CMK (cell line): Measurements from ENCODE around the gene OR7C1.
"Not testable (repeated sequence)": the region's sequence is repeated elsewhere in the genome, so short reads cannot be mapped to it uniquely, and the experiment has no call there.

ENCODE experiments used
- DNase-seq: peaks from one replicate; pipeline ENCODE4 v3.0.0-alpha.2; 2010; ENCODE audit warnings: low read depth

The OR7C1 gene

DNA sequence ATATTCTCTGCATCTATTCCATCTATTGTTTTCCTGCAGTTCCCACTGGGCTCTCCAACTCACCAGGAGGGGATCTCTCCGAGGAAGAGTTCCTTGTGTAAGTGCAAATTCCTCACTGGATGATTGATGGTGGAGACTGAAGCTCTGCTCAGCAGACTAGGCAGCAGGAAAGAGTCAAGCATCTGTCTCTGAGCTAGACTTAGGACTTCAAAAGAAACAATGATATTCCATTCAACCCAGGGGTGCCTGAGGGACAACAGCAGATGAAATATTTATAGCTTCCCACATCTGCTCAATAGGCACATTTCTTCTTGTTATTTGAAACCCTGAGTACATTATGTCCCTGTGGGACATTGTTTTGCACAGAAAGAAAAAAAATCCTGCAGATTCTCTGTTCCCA is at the start of gene OR7C1, which contains the start of gene OR7A5:
TSS of gene OR7C1 (minus strand) at position 175 of the 400 bp plus-strand sequence. CDS start 35,049 bp downstream, outside the sequence.
TSS of gene OR7A5 (minus strand) at position 175 of the 400 bp plus-strand sequence. CDS start 6,944 bp downstream, outside the sequence.
- DNase-seq, result no peak

GRCh38 chr19:14871619-14872230 is 36.7 kb upstream of the OR7C1 start:
- DNase-seq, result no peak

- DNase-seq, result no peak
Observed at GRCh38 chr19:14868497-14868896, 33.5 kb upstream of the OR7C1 start.

DNA sequence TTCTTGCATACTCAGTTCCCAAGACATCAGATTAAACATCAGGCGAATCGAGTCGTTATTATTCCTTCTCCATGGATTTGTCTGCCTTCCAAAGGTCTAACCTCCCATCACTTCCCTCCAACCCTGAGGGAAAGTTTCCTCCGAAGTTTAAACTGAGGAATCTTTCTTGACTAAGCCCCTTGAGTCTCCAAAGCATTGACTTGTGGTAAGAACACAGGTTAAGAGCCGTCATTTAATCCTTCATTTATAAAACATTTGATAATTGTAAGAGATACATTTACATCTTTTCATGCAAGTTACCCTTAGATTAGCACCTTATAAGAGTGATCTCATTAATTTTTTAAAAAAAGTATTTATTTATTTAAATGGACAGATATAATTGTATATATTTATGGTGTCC is 13.8 kb upstream of the OR7C1 start, which contains the start of gene OR7A10:
TSS of gene OR7A10 (minus strand) at position 101 of the 400 bp plus-strand sequence. CDS start 7,045 bp downstream, outside the sequence.
- no peak for DNase-seq

- DNase-seq, result no peak
Observed at GRCh38 chr19:14843578-14843977, 8.6 kb upstream of the OR7C1 start.

DNA sequence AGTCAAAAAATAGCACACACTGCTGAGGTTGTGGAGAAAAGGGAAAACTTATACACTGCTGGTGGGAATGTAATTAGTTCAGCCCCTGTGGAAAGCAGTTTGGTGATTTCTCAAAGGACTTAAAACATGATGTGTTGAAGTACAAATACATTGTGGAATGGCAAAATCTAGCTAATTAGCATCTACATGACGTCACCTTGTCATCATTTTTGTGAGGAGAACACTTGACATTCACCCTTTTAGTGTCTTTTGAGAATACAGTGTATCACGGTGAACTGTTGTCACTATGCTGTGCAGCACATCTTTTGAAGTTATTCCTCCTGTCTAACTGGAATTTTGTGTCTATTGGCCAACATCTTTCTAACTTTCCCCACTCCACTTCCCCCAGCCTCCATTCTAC is 8.2 kb upstream of the OR7C1 start:
- DNase-seq, result no peak

DNA sequence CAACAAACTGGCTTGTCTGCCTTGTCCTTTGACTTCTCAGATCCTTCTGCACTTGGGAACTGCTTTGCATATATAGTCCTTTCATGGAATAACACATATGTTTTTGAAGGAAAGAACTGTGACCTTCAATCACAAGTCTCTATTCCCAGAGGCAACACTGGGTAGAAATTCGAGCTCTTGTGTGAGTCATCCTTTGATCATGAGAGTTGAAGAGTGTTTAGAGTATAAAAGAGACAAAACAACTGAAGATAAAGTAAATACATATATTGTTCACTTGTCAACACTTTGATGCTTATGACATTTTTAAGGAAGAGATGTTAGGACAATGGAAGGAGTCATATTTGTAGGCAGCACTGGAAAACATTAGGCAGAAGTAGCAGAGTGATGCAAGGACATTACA is 5.2 kb upstream of the OR7C1 start:
- no peak for DNase-seq

DNA sequence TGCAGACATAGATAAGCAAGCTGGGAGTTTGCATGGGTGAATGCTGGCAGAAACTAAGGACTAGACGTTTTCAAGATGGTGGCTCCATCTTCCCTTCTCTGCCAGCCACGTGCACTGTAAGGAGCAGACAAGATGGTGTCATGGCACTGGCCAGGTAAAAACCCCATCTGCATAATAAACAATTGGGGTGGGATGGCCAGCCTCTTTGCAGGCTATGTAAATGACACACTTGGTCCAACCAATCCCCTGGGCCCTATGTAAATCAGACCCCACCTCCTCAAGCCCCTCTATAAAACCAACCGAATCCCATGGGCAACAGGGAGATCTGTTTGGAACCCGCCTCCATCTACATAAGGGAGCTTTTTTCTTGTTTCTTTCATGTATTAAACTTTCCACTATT is 2.4 kb upstream of the OR7C1 start:
- DNase-seq, result no peak

GRCh38 chr19:14830702-14831101 is 4.3 kb downstream of the OR7C1 start:
- DNase-seq, result no peak

DNA sequence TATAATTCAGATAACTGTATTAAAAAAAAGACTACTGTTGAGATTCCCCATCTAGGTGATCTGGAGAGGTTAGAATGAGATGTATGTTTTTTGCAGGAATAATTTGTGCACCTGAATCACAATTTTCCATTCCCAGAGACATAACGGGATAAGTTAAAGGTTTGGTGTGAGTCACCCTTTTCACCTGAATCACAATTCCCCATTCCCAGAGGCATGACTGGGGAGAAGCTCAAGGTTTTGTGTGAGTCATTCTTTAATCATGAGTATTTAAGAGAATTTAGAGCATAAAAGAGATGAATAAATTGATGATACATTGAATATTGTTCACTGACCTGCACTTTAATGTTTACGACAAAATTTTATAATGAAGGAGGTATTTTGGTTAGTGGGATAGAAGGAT is 9.0 kb downstream of the OR7C1 start:
- DNase-seq, result no peak

DNA sequence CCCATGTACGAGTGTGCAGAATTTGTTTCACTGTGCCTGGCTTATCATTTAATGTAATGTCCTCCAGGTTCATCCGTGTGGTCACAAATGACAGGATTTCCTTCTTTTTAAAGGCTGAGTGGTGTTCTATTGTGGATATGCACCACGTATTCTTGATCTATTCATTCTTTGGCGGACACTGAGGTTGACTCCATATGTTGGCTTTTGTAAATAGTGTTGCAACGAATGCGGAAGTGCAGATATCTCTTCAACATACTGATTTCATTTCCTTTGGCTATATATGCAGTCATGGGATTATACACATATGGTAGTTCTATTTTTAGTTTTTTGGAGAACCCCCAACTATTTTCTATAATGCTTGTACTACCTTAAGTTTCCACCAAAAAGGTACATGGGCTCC is 13.0 kb downstream of the OR7C1 start:
- DNase-seq, result no peak

GRCh38 chr19:14818588-14818987 is 16.4 kb downstream of the OR7C1 start:
- DNase-seq, result no peak

GRCh38 chr19:14817052-14817451 is 17.9 kb downstream of the OR7C1 start:
- no peak for DNase-seq

DNA sequence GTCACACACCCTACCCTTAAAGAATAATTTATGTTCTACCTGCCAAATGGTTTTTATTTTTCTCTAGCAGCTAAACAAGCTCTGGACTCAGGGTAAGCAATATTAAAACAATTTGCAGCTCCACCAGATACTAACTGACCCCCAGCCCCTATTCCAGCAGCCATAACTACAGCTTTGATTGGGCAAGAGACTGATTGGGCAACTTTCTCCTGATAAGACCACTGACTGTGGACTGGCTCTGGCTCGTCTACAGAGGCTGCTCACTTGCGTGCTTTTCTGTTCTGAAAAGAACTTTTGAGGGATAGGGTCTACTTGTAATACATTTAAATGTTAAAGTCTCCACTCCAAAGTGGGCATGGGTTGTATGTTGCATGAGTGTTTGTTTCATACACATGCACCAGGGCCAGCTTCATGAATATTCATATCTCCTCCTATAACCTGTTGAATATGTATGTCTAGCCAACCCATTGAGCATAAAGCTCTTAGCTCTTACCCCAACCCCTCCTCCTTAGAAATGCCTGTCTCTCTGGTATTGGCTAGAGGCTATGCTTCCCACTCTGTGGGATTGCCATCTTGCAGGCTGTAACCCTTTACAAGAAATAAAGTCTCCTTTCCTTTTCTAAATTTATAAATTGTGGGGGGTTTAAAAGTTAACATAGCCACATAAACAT is 19.9 kb downstream of the OR7C1 start:
- no peak for DNase-seq

GRCh38 chr19:14809272-14810057 is 25.5 kb downstream of the OR7C1 start:
- no peak for DNase-seq

- DNase-seq, result no peak
Observed at GRCh38 chr19:14804765-14805164, 30.2 kb downstream of the OR7C1 start.

DNA sequence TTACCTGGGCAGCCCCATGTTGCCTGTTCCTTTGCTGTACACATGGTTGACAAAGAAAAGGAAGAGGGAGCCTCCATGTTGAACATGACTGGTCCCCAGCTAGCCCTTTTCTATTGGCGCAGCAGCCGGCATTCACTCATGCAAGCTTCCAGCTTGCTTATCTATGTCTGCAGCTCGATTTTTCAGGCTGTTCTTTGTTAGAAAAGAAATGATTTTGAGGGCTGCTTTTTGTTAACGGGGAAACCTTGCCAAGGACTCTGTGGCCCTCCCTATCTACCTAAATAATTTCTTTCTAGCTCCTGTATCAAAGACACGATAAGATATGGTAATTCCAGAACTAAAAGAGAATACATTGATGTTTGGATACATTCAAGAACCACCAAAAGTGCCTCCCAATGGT is 36.2 kb downstream of the OR7C1 start:
- DNase-seq, result no peak

DNA sequence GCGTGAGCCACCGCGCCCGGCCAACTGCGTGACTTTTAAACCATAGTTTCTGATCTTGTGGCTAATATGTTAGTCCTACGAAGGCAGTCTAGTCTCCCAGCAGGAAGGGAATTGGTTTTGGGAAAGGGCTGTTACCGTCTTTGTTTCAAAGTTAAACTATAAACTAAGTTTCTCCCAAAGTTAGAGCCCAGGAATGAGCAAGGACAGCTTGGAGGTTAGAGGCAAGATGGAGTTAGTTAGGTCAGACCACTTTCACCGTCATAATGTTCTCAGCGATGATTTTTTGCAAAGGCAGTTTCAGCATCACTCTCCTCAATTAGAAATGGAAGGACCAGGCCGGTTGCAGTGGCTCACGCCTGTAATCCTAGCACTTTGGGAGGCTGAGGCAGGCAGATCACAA is 39.0 kb downstream of the OR7C1 start:
- no peak for DNase-seq

GRCh38 chr19:14795078-14795721 is 39.8 kb downstream of the OR7C1 start:
- DNase-seq, result no peak

- DNase-seq, result not testable (repeated sequence)
Observed at GRCh38 chr19:14792250-14792649, 42.7 kb downstream of the OR7C1 start.

DNA sequence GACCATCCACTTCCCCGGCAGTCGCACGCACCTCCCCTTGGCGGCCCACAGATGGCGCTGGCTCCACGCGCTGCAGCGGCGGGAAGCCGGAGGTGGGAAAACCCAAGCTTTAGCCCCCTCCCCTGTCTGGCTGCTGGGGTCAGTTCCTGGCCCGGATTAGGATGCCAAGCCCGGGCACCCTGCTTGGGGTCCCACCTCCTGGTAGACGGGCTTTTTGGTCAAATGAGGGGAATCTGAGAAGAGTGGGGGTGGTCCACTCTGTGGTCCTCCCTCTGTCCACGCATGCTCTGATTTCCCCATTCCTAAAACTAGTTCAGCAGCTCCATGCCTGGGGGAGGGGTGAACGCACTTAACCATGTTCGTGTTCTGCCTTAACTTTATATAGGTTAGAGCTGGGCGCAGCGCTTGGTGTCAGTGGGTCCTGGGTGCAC is 48.5 kb downstream of the OR7C1 start:
- DNase-seq, result no peak

- peak; percentile 94 for DNase-seq
Observed at GRCh38 chr19:14785102-14785793, 49.7 kb downstream of the OR7C1 start.
